ENCODE measurements around the gene ZFAND3.

Gene ZFAND3

GRCh38 chr6:37819177-37819801, at the start of gene ZFAND3:
ZFAND3 (plus strand) TSS chr6:37819727; CDS start chr6:37819946, 219 bp downstream.
- DNase-seq (ENCODE audit: low read depth in 3 of 3) = peak; percentile 89 to 90 (median 90)

- no peak for DNase-seq (ENCODE audit: low read depth in 3 of 3)
These were observed 45.4 kb upstream of the ZFAND3 start for GRCh38 chr6:37774028-37774680.

GRCh38 chr6:37776566-37776965, 43.0 kb upstream of the ZFAND3 start:
- no peak for DNase-seq (ENCODE audit: low read depth in 3 of 3)

- DNase-seq (ENCODE audit: low read depth in 3 of 3) = no peak
These were observed 42.2 kb upstream of the ZFAND3 start for GRCh38 chr6:37777272-37777834.

GRCh38 chr6:37779111-37779800, 40.3 kb upstream of the ZFAND3 start:
- no peak for DNase-seq (ENCODE audit: low read depth in 3 of 3)

- no peak for DNase-seq (ENCODE audit: low read depth in 3 of 3)
These were observed 39.5 kb upstream of the ZFAND3 start for GRCh38 chr6:37779902-37780628.

GRCh38 chr6:37781788-37782187, 37.7 kb upstream of the ZFAND3 start:
- DNase-seq (ENCODE audit: low read depth in 3 of 3) = no peak

GRCh38 chr6:37783025-37783855, 36.3 kb upstream of the ZFAND3 start:
- peak in 1 of 3 donors; percentile 7 for DNase-seq (ENCODE audit: low read depth in 3 of 3)

GRCh38 chr6:37783856-37784584, 35.5 kb upstream of the ZFAND3 start:
- DNase-seq (ENCODE audit: low read depth in 3 of 3) = peak in 1 of 3 donors; percentile 10

GRCh38 chr6:37784585-37784967, 35.0 kb upstream of the ZFAND3 start:
- DNase-seq (ENCODE audit: low read depth in 3 of 3) = no peak

GRCh38 chr6:37785002-37785662, 34.4 kb upstream of the ZFAND3 start:
- DNase-seq (ENCODE audit: low read depth in 3 of 3) = no peak

- no peak for DNase-seq (ENCODE audit: low read depth in 3 of 3)
These were observed 33.8 kb upstream of the ZFAND3 start for GRCh38 chr6:37785663-37786270.

GRCh38 chr6:37787216-37787615, 32.3 kb upstream of the ZFAND3 start:
- no peak for DNase-seq (ENCODE audit: low read depth in 3 of 3)

GRCh38 chr6:37788259-37788658, 31.3 kb upstream of the ZFAND3 start:
- DNase-seq (ENCODE audit: low read depth in 3 of 3) = no peak

- DNase-seq (ENCODE audit: low read depth in 3 of 3) = peak; percentile 77 to 86 (median 77)
These were observed 28.2 kb upstream of the ZFAND3 start for GRCh38 chr6:37791156-37791919.

- DNase-seq (ENCODE audit: low read depth in 3 of 3) = no peak
These were observed 27.0 kb upstream of the ZFAND3 start for GRCh38 chr6:37792457-37793033.

GRCh38 chr6:37793067-37793466, 26.5 kb upstream of the ZFAND3 start:
- DNase-seq (ENCODE audit: low read depth in 3 of 3) = no peak

GRCh38 chr6:37794825-37795224, 24.7 kb upstream of the ZFAND3 start:
- DNase-seq (ENCODE audit: low read depth in 3 of 3) = no peak
